Measurements from ENCODE around the gene PTPRT.

- no peak for TF ChIP-seq YY1 (IDR thresholded peaks at IDR 0.05; ENCODE audit: low read depth)
- TF ChIP-seq USF1 (IDR thresholded peaks at IDR 0.05), result no peak
- no peak for TF ChIP-seq MAX (IDR thresholded peaks at IDR 0.05)
- TF ChIP-seq EP300 (IDR thresholded peaks at IDR 0.05; ENCODE audit: borderline replicate concordance), result no peak
- no peak for TF ChIP-seq FOXM1 (IDR thresholded peaks at IDR 0.05; ENCODE audit: borderline replicate concordance, low read depth)
- no peak for TF ChIP-seq REST (IDR thresholded peaks at IDR 0.05; ENCODE audit: low read depth)
- no peak for TF ChIP-seq TCF12 (IDR thresholded peaks at IDR 0.05; ENCODE audit: low read depth)
- no peak for TF ChIP-seq TAF1 (IDR thresholded peaks at IDR 0.05; ENCODE audit: low read depth)
- no peak for TF ChIP-seq RAD21 (IDR thresholded peaks at IDR 0.05; ENCODE audit: low read depth)
- no peak for TF ChIP-seq TEAD4 (IDR thresholded peaks at IDR 0.05)
- no peak for TF ChIP-seq CEBPB (IDR thresholded peaks at IDR 0.05)
- TF ChIP-seq CREB1 (IDR thresholded peaks at IDR 0.05; ENCODE audit: low read depth), result no peak
- no peak for TF ChIP-seq EGR1 (IDR thresholded peaks at IDR 0.05)
- no peak for TF ChIP-seq NFIC (IDR thresholded peaks at IDR 0.05)
Measured at GRCh38 chr20:42961771-42962170, 227.9 kb downstream of the PTPRT start.

All from Ishikawa (cell line).